GM15510 (cell line): ENCODE results near the gene CRKL.

Experiments used
- POLR2A ChIP-seq: IDR thresholded peaks from 3 replicates; pipeline ENCODE4 v1.6.1; 2011; ENCODE audit warnings: borderline replicate concordance; ENCODE audit not compliant: insufficient read length; ENCODE audit errors: extremely low read depth

The CRKL gene

GRCh38 chr22:20945578-20945934 is 28.3 kb downstream of the CRKL start:
- TF ChIP-seq POLR2A: no peak

- TF ChIP-seq POLR2A: no peak
Measured at GRCh38 chr22:20946080-20946986, 29.1 kb downstream of the CRKL start.

GRCh38 chr22:20946991-20947390 is 29.8 kb downstream of the CRKL start:
- TF ChIP-seq POLR2A: no peak

- TF ChIP-seq POLR2A: no peak
Measured at GRCh38 chr22:20948450-20948849, 31.2 kb downstream of the CRKL start.

GRCh38 chr22:20948989-20949388 is 31.8 kb downstream of the CRKL start:
- TF ChIP-seq POLR2A: no peak

GRCh38 chr22:20949698-20950183 is 32.5 kb downstream of the CRKL start:
- no peak for TF ChIP-seq POLR2A

GRCh38 chr22:20951151-20951931 is 34.1 kb downstream of the CRKL start:
- TF ChIP-seq POLR2A: no peak

- no peak for TF ChIP-seq POLR2A
Measured at GRCh38 chr22:20951932-20952380, 34.7 kb downstream of the CRKL start.

- TF ChIP-seq POLR2A: no peak
Measured at GRCh38 chr22:20952544-20953341, 35.5 kb downstream of the CRKL start.

- TF ChIP-seq POLR2A: no peak
Measured at GRCh38 chr22:20953342-20953608, 36.1 kb downstream of the CRKL start.

GRCh38 chr22:20953668-20954500 is 36.7 kb downstream of the CRKL start:
- no peak for TF ChIP-seq POLR2A

GRCh38 chr22:20955548-20955947 is 38.3 kb downstream of the CRKL start:
- TF ChIP-seq POLR2A: no peak

- no peak for TF ChIP-seq POLR2A
Measured at GRCh38 chr22:20956258-20957101, 39.3 kb downstream of the CRKL start.
